ENCODE data around the gene UNC119B.

UNC119B gene

DNA sequence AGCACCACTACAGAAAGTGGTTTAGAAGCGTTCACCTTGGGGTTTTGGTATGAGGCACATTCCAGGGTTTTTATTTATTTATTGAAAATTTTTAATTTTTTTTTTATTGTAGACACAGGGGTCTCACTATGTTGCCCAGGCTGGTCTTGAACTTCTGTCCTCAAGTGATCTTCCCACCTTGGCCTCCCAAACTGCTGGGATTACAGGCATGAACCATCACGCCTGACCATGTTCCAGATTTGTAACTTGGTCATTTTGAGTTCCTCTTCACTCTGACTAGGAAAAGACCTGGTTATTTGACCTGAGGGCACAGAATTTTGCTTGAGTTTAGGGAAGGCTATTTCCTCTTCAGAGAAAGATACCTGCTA is 20.2 kb upstream of the UNC119B start:
- Histone ChIP-seq H3K4me1 (ENCODE audit: control insufficient read depth, insufficient read depth, low read length) (peaks cover 37% of the 10 kb centered on the region), H3K36me3 (ENCODE audit: control insufficient read depth, insufficient read depth, low read length) (peaks cover 9% of the 10 kb centered on the region)

DNA sequence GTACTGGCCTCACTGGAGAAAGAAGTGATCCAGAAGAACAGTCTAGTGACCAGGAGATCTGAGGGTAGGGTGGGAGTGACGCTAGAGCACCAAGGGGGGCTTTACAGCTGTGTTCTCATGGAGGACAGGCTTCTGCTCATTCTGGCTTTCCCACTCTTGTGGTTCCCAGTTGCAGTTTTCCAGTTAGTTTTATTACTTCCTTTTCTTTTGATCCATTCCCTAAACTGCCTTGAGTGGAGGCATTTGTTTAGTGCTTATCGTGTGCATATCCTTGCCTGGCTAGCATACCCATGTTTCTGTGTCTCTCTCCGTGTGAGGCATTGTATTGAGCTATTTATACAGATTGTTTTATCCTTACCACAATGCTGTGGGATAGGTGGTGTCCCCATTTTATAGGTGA is 19.3 kb upstream of the UNC119B start:
- Histone ChIP-seq H3K27me3 (ENCODE audit: control insufficient read depth, insufficient read depth, low read length) (no peaks in the 10 kb centered on the region), H3K9ac (ENCODE audit: low read depth, low read length) (no peak overlapping the region), H3K4me1 (ENCODE audit: control insufficient read depth, insufficient read depth, low read length) (peaks cover 35% of the 10 kb centered on the region), H3K36me3 (ENCODE audit: control insufficient read depth, insufficient read depth, low read length) (peaks cover 18% of the 10 kb centered on the region), H3K9me3 (ENCODE audit: control insufficient read depth, insufficient read depth, low read length) (no peaks in the 10 kb centered on the region), H3K4me3 (ENCODE audit: low read depth, low read length) (no peak overlapping the region)

More for the DNA sequence above, 20.2 kb upstream of the UNC119B start:
- H3K9ac ChIP-seq (ENCODE audit: low read depth, low read length), result no peak overlapping the region
- H3K4me3 ChIP-seq (ENCODE audit: low read depth, low read length), result peak overlapping the region; percentile 87
- H3K27me3 ChIP-seq (ENCODE audit: control insufficient read depth, insufficient read depth, low read length), result no peaks in the 10 kb centered on the region
- no peaks in the 10 kb centered on the region for H3K9me3 ChIP-seq (ENCODE audit: control insufficient read depth, insufficient read depth, low read length)

DNA sequence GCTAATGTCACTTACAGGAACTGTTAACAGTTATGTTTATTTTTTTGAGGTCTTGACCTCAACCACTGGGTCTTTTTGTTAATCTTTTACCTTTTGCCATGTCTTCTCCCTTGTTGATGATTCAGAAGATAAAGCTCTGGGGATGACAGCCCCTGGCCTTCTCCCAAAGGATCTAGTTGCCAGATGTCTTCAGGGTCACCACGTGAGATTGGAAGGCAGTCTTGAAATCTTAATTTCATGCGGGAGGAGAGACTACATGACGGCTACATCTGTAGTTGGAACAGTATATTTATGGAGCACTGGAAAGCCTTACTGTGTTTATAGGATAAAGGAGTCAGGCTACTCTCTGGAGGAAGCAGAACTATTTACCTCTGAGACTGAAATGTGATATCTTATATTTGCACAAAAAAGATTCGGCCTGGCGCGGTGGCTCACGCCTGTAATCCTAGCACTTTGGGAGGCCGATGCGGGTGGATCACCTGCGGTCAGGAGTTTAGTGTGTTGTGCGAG is 17.7 kb upstream of the UNC119B start:
- H3K4me1 ChIP-seq (ENCODE audit: control insufficient read depth, insufficient read depth, low read length), result peaks cover 35% of the 10 kb centered on the region

DNA sequence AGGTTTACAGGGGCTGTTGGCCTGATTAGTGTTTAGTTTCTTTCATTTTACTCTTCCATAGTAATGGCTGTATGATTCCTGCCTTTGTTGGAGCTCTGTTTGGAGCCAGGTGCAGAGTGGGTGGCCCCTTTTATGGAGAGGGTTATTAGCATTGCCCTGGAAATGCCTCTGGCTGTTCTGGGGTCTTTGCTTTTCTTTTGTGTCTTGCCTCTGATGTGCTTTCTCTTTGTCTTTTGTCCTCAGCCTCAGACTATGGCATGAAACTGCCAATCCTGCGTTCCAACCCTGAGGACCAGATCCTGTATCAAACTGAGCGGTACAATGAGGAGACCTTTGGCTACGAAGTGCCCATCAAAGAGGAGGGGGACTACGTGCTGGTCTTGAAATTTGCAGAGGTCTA is 16.4 kb upstream of the UNC119B start:
- H3K9ac ChIP-seq (ENCODE audit: low read depth, low read length), result no peak overlapping the region
- no peaks in the 10 kb centered on the region for H3K9me3 ChIP-seq (ENCODE audit: control insufficient read depth, insufficient read depth, low read length)
- H3K4me1 ChIP-seq (ENCODE audit: control insufficient read depth, insufficient read depth, low read length), result peaks cover 30% of the 10 kb centered on the region
- H3K27me3 ChIP-seq (ENCODE audit: control insufficient read depth, insufficient read depth, low read length), result no peaks in the 10 kb centered on the region
- no peak overlapping the region for H3K4me3 ChIP-seq (ENCODE audit: low read depth, low read length)
- peaks cover 40% of the 10 kb centered on the region for H3K36me3 ChIP-seq (ENCODE audit: control insufficient read depth, insufficient read depth, low read length)

More for the DNA sequence above, 17.7 kb upstream of the UNC119B start:
- Histone ChIP-seq H3K9me3 (ENCODE audit: control insufficient read depth, insufficient read depth, low read length) (no peaks in the 10 kb centered on the region), H3K9ac (ENCODE audit: low read depth, low read length) (no peak overlapping the region), H3K27me3 (ENCODE audit: control insufficient read depth, insufficient read depth, low read length) (no peaks in the 10 kb centered on the region), H3K4me3 (ENCODE audit: low read depth, low read length) (no peak overlapping the region), H3K36me3 (ENCODE audit: control insufficient read depth, insufficient read depth, low read length) (peaks cover 34% of the 10 kb centered on the region)

DNA sequence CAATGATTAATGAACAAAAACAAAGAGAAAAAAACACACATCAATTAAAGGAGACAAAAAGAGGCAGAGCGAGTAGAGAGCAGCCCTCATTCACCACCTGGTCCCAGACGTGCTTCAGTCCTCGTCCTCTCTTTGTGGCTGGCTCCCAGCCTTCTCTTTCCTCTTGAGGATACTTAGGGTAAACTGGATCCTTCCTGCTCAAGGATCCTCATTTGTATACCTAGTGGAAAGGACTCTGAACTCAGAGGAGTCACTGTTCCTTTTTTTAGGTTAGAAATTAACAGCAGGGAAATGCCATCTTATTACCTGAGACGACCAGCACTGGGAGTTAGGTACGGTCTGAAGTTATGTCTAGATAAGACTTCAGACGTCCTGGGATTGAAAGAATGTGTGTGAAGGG is 13.6 kb upstream of the UNC119B start:
- H3K9ac ChIP-seq (ENCODE audit: low read depth, low read length), result no peak overlapping the region
- H3K36me3 ChIP-seq (ENCODE audit: control insufficient read depth, insufficient read depth, low read length), result peaks cover 61% of the 10 kb centered on the region
- no peak overlapping the region for H3K4me3 ChIP-seq (ENCODE audit: low read depth, low read length)
- H3K27me3 ChIP-seq (ENCODE audit: control insufficient read depth, insufficient read depth, low read length), result no peaks in the 10 kb centered on the region
- no peaks in the 10 kb centered on the region for H3K9me3 ChIP-seq (ENCODE audit: control insufficient read depth, insufficient read depth, low read length)
- peaks cover 17% of the 10 kb centered on the region for H3K4me1 ChIP-seq (ENCODE audit: control insufficient read depth, insufficient read depth, low read length)

DNA sequence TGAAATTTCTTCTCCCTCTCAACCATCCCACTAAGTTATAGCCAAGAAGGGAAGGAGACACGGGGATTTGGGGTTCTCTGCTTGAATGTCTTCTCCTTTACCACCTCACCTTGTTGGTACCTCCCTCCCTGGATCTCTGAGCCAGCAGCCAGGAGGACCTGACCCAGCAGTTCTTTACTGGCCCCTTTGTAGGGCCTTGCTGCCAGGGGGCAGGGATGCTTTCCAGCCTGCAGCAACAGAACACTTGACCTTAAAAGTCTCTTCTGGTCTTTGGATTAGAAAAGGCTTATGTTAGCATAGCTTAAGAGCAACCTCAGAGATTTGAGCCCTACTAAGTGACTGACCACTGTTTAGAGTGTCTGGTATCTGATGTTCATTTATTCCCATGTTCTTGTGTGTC is 12.9 kb upstream of the UNC119B start:
- H3K9me3 ChIP-seq (ENCODE audit: control insufficient read depth, insufficient read depth, low read length), result no peaks in the 10 kb centered on the region
- H3K4me3 ChIP-seq (ENCODE audit: low read depth, low read length), result no peak overlapping the region
- peaks cover 67% of the 10 kb centered on the region for H3K36me3 ChIP-seq (ENCODE audit: control insufficient read depth, insufficient read depth, low read length)
- H3K27me3 ChIP-seq (ENCODE audit: control insufficient read depth, insufficient read depth, low read length), result no peaks in the 10 kb centered on the region
- no peak overlapping the region for H3K9ac ChIP-seq (ENCODE audit: low read depth, low read length)
- peaks cover 17% of the 10 kb centered on the region for H3K4me1 ChIP-seq (ENCODE audit: control insufficient read depth, insufficient read depth, low read length)

DNA sequence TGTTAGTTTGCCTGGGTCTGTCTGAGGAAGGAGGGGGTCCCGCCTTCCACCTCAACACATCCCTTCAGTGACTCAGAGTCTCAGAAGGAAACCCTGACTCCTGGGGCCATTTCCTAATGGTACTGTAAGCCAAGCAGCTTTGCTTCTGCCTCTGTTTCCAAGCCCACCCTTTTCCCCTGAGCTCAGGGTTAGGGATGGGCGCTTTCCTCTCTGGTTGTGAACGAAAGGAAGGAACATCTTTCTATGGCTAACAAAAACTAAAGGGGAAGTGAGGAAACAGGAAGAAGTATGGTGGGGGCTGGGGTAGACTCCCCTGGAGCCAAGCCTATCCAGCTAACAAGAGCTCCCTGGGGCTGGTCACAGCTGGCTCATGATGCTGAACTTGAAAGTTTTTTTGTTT is 11.6 kb upstream of the UNC119B start:
- no peak overlapping the region for H3K4me3 ChIP-seq (ENCODE audit: low read depth, low read length)
- peaks cover 69% of the 10 kb centered on the region for H3K36me3 ChIP-seq (ENCODE audit: control insufficient read depth, insufficient read depth, low read length)
- no peak overlapping the region for H3K9ac ChIP-seq (ENCODE audit: low read depth, low read length)
- H3K4me1 ChIP-seq (ENCODE audit: control insufficient read depth, insufficient read depth, low read length), result peaks cover 6% of the 10 kb centered on the region
- H3K27me3 ChIP-seq (ENCODE audit: control insufficient read depth, insufficient read depth, low read length), result no peaks in the 10 kb centered on the region
- H3K9me3 ChIP-seq (ENCODE audit: control insufficient read depth, insufficient read depth, low read length), result no peaks in the 10 kb centered on the region

DNA sequence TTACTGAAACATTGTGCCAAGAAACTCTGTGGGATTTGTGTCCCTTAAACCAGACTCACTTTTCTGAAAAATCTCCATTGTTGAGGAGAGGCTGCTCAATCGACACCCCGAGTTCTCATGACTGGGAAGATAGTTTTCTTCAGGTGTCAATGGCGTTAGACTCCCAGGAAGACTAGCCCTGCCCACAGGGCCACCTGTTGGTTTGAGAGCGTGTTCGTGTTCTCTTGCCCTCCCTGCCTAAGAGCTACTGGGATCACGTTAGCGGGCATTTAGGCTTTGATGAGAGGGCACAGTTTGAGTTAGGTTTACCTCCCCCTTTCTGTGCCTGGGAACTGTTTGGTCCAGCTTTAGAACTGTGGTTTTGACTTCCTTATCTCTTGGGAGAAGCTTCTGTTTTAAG is 10.7 kb upstream of the UNC119B start:
- H3K27me3 ChIP-seq (ENCODE audit: control insufficient read depth, insufficient read depth, low read length), result no peaks in the 10 kb centered on the region
- no peak overlapping the region for H3K4me3 ChIP-seq (ENCODE audit: low read depth, low read length)
- no peaks in the 10 kb centered on the region for H3K9me3 ChIP-seq (ENCODE audit: control insufficient read depth, insufficient read depth, low read length)
- no peaks in the 10 kb centered on the region for H3K4me1 ChIP-seq (ENCODE audit: control insufficient read depth, insufficient read depth, low read length)
- H3K36me3 ChIP-seq (ENCODE audit: control insufficient read depth, insufficient read depth, low read length), result peaks cover 65% of the 10 kb centered on the region
- H3K9ac ChIP-seq (ENCODE audit: low read depth, low read length), result no peak overlapping the region

DNA sequence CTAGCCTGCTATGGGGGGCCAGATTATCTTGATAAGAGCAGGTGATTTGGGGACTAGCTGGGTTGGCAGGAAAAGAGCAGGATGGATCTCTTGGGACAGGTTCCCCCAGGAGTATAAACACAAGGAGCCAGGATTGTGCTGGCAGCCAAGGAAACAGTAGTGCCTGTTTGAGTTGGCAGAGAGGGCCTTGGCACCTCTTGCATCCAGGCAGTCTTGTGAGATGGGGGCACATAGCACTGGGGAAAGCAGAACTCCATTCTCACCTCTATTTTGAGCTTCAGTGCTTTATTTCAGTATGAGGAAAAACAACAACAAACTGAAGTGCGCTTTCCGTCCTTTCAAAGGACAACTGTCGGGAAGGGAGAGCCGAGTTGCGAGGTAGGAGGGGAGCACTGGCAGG is 9.4 kb upstream of the UNC119B start:
- H3K9me3 ChIP-seq (ENCODE audit: control insufficient read depth, insufficient read depth, low read length), result no peaks in the 10 kb centered on the region
- no peaks in the 10 kb centered on the region for H3K4me1 ChIP-seq (ENCODE audit: control insufficient read depth, insufficient read depth, low read length)
- no peaks in the 10 kb centered on the region for H3K27me3 ChIP-seq (ENCODE audit: control insufficient read depth, insufficient read depth, low read length)
- H3K36me3 ChIP-seq (ENCODE audit: control insufficient read depth, insufficient read depth, low read length), result peaks cover 52% of the 10 kb centered on the region
- H3K9ac ChIP-seq (ENCODE audit: low read depth, low read length), result no peak overlapping the region
- H3K4me3 ChIP-seq (ENCODE audit: low read depth, low read length), result no peak overlapping the region

DNA sequence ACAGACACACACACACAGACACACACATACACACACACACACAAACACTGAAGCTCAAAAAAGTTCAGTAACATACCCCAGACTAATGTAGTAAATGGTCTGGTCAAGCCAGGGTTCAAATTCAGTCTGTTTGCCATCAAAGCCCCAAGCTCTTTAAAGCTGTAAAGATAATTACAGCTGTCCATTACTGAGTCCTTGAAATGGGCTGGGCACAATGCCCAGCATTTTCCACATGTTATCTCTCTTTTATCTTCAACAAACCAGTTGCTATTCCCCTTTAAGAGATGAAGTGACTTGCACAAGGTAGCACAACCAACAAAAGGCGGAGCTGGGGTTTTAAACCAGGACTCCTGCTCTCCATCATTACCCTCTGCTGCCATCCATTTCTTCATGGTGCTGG is 7.6 kb upstream of the UNC119B start:
- Histone ChIP-seq H3K36me3 (ENCODE audit: control insufficient read depth, insufficient read depth, low read length) (peaks cover 35% of the 10 kb centered on the region), H3K4me1 (ENCODE audit: control insufficient read depth, insufficient read depth, low read length) (no peaks in the 10 kb centered on the region), H3K27me3 (ENCODE audit: control insufficient read depth, insufficient read depth, low read length) (no peaks in the 10 kb centered on the region), H3K4me3 (ENCODE audit: low read depth, low read length) (no peak overlapping the region), H3K9me3 (ENCODE audit: control insufficient read depth, insufficient read depth, low read length) (no peaks in the 10 kb centered on the region), H3K9ac (ENCODE audit: low read depth, low read length) (no peak overlapping the region)

DNA sequence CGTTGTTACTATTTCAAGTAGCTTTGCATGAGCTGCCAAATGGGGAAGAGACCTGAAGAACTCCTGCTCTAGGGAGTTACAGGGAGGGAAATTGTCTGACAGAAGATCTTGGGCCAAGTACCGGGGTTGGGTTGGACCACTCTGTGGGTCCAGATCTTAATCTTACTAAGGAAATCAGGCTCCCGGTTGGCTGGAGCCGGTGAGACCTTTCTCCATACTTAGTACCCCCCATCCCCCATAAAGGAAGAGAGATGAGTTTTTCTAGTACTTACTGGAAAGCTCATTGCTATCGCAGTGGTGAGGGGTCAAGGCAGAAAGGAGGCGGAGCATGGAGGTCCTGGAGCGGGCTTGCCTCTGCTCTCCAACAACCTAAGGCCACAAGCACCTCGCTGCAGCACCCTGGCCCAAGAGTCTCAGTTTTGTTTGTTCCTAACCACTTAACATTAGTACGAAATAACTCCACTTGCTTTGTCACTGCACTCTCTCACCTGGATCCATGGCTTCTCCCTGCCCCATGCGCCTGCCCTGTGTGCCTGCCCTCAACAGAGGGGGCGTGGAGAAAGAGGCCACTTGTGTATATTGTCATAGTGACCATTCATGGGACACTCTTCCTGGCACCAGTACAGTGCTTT is 6.8 kb upstream of the UNC119B start:
- H3K9ac ChIP-seq (ENCODE audit: low read depth, low read length), result no peak overlapping the region
- H3K27me3 ChIP-seq (ENCODE audit: control insufficient read depth, insufficient read depth, low read length), result no peaks in the 10 kb centered on the region
- no peaks in the 10 kb centered on the region for H3K4me1 ChIP-seq (ENCODE audit: control insufficient read depth, insufficient read depth, low read length)
- H3K4me3 ChIP-seq (ENCODE audit: low read depth, low read length), result no peak overlapping the region
- H3K36me3 ChIP-seq (ENCODE audit: control insufficient read depth, insufficient read depth, low read length), result peaks cover 32% of the 10 kb centered on the region
- no peaks in the 10 kb centered on the region for H3K9me3 ChIP-seq (ENCODE audit: control insufficient read depth, insufficient read depth, low read length)

DNA sequence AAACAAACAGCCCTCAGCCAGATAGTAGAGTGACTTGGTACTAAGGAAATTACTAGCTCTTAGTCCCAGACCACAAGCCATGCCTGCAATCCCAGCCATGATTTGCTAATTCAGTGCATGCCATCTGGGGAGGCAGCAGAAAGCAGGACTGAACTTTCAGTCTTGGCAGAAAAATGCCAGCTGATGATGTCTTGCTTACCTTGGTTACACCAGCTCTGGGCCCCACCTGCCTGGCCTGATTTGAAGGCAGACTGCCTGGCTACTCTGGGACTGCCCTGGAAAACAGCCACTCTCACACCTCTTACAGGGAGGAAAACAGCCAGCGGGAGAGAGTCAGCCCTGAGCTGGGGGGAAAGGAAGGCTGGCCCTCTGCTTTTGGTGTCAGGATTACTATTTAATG is 4.6 kb upstream of the UNC119B start:
- no peak overlapping the region for H3K4me3 ChIP-seq (ENCODE audit: low read depth, low read length)
- no peaks in the 10 kb centered on the region for H3K9me3 ChIP-seq (ENCODE audit: control insufficient read depth, insufficient read depth, low read length)
- H3K36me3 ChIP-seq (ENCODE audit: control insufficient read depth, insufficient read depth, low read length), result peaks cover 18% of the 10 kb centered on the region
- no peak overlapping the region for H3K9ac ChIP-seq (ENCODE audit: low read depth, low read length)
- H3K27me3 ChIP-seq (ENCODE audit: control insufficient read depth, insufficient read depth, low read length), result no peaks in the 10 kb centered on the region
- peaks cover 4% of the 10 kb centered on the region for H3K4me1 ChIP-seq (ENCODE audit: control insufficient read depth, insufficient read depth, low read length)
